HG02938 (cell line): ENCODE data around the gene DOK3.

Experiments used
- ATAC-seq: cut with Tn5 transposase; IDR thresholded peaks from one replicate; pipeline ENCODE4 v1.9.1; 2021; ENCODE audit warnings: mild to moderate bottlenecking, moderate library complexity; ENCODE audit not compliant: unreplicated experiment

Gene DOK3

GRCh38 chr5:177509381-177509951 is at the start of gene DOK3:
Gene DOK3 (minus strand): TSS chr5:177509826. CDS start chr5:177509540, 286 bp downstream.
- ATAC-seq: peak; percentile 24

DNA sequence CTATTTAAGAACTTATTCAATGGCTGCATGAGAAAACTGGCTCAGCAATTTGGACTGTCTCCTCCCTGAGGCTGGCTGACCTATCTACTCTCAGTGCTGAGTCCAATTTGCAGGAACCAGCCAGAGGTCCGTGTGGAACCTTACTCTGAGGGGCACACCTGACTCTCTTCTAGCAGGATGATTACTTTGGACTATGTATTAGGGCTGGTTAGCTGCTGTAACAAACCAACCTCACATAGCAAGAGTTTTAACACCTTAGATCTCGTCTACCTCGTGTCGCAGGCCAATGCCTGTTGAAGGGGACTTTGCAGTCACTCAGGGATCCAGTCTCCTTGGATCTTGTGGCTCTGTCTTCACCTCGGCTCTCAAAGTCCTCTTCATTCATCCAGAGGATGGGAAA is 48.2 kb upstream of the DOK3 start:
- ATAC-seq: no peak

DNA sequence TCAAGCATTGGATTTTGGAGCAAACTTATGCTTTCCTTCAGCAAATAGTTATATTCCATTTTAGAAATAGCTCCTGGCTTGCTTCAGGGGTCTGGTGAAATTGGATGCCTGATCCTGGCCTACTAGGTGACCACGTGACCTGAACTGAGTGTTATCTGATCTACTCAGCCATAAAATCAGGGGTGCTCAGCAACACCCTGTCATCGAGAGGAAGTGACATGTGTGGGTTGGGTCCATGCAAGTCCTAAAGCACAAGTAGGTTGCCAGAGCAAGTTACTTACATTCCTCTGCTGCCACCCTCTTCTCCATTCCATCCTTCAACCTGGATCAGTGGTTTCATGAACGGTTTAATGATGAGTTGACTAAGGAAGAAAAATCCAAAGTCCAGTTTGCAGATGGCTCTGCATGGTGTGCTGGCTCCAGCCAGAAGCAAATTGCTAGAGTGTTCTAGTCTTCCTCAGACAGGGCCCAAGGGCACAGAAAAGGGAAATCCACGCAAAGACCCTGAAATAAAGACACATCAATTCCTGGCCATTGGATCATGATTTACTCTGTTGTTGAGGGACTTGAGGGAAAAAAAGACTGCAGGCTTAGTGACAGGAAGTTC is 47.5 kb upstream of the DOK3 start:
- no peak for ATAC-seq

DNA sequence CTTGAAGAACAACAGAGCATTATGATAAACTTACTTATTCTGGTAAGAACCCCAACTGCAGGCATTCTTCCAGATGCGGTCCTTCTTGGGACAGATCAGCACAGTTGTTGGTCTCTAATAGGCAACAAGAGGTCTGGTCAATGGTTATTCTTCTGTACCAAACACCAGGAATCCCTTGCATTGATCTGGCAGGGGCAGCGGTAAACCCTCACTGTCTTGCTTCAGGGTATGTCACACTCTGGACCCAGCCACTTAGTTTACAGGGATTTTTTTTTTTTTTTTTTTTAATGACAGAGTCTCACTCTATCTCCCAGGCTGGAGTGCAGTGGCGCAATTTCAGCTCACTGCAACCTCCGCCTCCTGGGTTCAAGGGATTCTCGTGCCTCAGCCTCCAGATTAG is 46.0 kb upstream of the DOK3 start:
- no peak for ATAC-seq

- no peak for ATAC-seq
These were observed 45.6 kb upstream of the DOK3 start for GRCh38 chr5:177555228-177555627.

DNA sequence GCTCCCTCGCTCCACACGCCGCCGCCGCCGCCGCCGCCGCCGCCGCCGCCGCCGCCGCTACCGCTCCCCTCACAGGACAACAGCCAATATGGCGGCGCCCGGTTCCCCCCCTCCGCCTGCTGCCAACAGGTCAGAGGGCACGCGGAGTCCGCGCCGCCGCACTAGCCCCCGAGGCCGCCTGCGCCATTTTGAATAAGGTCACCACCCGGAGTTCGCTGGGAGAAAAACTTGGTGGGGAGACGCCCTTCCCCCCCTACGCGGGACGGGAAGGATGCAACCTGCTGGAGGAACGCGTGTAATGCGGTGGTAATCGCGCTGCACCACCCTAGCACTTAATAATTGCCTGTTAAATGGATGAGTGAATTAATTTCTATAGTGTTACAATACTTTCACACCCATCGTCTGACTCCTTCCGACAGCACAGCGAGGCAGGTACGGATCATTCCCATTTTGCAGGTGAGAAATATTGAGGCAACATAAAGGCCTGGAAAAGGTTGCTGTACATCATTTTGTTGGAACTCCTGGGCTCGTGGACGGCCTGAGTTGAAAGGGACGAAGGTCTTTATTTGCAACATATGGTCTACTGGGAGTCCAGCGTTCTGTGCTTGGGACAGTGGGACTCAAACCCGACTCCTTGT is 45.0 kb upstream of the DOK3 start, which contains the start of gene FAM193B:
Gene FAM193B, minus strand, starts transcription at position 90 of the 638 bp plus-strand sequence. CDS start 105 bp downstream, outside the sequence.
- ATAC-seq: peak; percentile 83

GRCh38 chr5:177553671-177554429 is 44.2 kb upstream of the DOK3 start:
- peak; percentile 46 for ATAC-seq

DNA sequence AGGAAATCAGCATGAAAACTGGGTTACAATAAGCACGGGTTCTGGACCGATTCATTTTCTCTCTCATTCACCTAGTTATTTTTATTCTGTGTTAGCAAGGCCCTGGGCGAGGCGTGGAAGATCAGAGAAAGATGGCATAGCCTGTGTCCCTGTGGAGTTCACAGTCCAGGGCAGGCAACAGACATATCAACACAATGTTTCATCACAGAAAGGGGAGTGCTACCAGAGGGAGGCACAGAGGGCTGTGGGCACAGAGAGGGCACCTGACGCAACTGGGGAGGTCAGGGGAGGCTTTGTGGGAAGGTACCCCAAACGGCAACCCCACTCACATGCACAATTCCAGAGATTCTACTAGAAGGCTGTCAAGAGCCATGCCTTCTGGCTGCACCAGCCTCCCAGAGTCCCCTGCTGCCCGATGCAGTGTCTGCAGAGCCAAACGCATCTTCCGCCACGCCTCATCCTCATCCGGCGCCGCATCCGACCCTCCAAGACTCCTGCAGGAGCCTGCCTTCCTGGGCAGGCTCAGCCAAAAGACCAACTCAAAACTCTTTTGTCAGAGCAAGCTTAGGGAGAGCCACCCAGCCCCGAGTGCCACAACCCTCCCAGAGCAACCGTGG is 43.3 kb upstream of the DOK3 start:
- no peak for ATAC-seq

- no peak for ATAC-seq
These were observed 40.5 kb upstream of the DOK3 start for GRCh38 chr5:177550122-177550521.

DNA sequence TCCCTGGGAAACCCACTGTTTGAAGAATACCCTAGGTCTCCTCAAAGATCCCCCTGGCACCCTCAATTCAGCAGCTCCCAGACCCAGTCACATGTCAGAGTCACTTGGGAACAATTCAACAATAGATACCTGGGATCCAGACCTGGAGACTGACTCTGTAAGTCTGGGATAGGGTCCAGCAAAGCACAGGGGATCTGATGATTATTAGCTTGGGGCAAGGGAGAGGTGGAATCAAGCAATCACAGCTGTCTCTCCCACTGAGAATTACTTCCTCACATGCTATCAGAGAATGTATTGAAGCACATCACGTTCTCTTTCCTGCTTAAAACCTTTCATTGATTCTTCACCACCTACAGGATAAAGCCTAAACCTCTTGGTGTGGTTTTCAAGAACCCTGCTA is 38.9 kb upstream of the DOK3 start:
- no peak for ATAC-seq

GRCh38 chr5:177547736-177548135 is 38.1 kb upstream of the DOK3 start:
- no peak for ATAC-seq

DNA sequence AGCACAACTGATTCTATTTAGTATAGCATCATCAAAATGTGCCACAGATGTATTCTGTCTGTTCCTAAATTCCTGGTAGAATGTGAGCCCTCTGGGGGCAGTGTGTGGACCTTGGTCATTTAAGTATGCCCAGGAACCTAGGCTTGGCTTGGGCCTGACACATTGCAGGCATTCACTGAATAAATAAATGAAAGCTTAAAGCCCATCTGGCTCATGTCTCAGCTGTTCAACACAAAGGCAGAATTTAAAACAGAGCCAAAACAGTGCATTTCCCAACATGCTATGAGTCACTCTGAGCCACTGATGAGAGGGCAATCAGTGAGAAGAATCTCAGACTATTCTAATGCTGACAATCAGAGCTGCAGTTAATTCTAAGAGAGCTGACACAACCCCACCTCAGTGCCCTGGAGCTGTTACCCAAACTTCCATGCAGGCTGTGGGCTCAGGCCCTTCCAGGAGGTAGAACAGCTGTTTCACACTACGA is 36.7 kb upstream of the DOK3 start:
- ATAC-seq: no peak

- no peak for ATAC-seq
These were observed 36.0 kb upstream of the DOK3 start for GRCh38 chr5:177545487-177546257.

DNA sequence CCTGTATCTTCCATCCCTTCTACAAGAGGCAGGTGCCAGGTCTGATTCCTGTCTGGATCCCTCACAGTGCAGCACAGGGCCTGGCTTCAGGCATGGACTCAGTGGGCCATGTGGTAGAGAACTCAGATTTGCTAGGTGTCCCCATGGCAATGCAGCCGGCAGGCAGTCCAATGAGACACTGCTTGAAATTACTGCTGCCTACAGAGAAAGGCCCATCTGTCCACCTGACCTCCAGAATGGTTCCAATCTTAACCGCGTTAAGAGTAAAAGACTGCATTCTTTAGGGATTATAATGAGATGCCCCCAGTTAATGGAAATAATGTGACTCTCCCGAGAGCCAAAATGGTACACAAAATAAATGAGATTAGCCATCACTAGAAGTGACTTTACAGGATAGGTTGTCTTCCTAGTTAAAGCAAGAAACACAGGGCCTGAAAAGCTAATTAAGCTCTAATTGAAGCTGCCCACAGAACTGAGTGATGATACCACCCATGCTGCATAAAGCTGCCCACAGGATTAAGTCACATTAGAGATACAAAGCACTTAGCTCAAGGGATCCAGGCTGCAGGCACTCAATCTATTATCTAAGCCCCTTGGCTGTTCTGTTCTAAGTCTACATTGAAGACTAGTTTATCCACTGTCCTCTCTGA is 33.3 kb upstream of the DOK3 start:
- ATAC-seq: no peak

DNA sequence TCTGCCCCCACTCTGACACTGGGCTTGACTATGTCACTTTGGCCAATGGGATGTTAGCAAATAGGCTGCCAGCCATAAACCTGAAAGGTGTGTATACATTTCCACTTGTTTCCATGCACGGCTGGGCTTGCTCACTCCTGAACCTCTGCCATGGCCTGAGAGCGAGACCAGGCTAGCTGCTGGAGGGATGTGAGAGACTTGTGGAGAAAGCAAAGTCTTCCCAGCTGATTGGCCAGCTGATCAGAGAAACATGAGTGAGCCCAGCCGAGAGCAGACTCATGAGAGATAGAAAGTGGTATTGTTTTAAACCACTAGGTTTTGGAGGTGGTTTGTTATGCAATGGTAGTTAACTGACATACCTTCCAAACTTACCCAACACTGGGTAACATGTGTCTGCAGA is 30.8 kb upstream of the DOK3 start:
- ATAC-seq: no peak

DNA sequence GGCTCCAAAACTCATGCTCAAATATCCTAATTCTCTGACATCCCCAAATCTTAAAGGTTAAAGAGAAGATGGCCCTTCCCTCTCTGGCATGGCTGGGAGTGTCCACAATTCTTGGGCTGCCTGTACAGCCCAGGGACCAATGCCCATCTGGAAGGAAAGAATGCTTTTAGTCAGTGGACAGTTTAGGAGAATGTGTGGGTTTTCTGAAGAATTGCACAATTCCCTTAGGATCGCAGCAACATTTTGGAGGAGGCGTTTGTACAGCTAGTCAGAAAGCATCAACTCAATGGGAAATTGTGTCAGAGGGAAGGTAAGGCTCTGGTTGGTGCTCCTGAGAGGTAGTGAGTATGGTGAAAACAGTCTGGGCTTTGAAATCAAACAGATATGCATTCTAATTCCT is 29.8 kb upstream of the DOK3 start:
- ATAC-seq: no peak

DNA sequence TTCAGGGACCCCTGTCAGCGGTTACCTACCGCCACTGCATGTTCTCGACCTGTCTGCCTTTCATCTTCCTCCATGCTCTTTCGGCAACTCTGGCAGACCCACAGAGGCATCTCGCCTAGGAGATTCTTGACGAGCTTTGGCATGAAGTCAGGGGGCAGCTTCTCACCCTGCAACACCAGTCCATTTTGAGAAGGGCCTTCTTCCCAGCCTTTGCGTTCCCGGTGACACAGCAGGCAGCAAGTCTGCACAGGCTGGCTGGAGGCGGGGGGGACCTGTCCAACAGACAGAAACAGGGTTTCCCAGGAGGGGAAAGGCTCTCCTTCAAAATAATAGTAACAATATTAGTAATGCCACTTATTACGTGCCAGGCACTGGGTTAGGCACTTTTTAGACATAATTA is 29.2 kb upstream of the DOK3 start:
- ATAC-seq: no peak

DNA sequence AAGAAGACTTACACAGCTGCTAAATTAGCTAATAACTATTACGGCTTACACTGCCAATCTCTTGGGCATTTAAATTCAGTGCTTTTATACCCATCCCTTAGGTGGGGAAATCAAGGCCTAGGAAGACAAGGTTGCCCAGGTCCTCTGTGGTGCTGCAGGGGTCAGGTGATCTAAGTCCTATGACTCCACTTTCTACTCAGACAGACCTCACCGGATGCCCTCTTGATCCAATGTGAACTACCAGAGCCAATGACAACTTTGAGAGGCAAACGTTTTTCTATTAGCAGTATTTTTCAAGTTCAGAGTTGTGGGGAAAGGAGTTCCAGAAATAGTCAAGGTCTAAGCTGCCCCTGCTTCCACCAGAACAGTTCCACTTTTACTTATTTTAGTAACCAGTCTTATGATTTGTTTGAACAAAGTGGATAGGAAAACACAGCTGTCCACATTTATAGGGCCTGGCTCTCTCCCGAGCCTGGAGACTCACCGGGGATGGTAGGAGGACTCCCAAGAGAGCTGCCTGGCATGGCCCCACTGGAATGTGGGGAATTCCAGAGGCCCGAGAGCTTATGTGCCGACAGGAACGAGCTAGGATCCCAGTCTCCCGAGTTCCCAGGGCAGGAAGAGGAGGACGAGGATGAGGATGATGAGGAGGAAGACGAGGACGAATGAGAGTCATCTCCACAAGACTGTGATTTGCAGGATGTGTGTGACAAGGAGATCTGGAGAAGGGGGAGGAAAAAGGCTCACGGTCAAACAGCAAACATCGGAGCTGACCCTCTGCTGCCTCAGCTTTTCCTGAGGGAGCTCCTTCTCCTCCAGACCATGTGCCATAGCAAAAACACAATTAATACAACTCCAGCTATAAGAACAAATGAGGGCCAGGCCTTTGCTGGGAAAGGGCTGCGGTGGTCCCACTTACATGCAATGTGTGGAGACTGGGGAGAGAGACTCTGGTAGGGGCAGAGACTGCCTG is 28.0 kb upstream of the DOK3 start:
- ATAC-seq: no peak

- ATAC-seq: no peak
These were observed 26.8 kb upstream of the DOK3 start for GRCh38 chr5:177536386-177536785.
